Measurements from ENCODE around the gene ULBP1.

DNA sequence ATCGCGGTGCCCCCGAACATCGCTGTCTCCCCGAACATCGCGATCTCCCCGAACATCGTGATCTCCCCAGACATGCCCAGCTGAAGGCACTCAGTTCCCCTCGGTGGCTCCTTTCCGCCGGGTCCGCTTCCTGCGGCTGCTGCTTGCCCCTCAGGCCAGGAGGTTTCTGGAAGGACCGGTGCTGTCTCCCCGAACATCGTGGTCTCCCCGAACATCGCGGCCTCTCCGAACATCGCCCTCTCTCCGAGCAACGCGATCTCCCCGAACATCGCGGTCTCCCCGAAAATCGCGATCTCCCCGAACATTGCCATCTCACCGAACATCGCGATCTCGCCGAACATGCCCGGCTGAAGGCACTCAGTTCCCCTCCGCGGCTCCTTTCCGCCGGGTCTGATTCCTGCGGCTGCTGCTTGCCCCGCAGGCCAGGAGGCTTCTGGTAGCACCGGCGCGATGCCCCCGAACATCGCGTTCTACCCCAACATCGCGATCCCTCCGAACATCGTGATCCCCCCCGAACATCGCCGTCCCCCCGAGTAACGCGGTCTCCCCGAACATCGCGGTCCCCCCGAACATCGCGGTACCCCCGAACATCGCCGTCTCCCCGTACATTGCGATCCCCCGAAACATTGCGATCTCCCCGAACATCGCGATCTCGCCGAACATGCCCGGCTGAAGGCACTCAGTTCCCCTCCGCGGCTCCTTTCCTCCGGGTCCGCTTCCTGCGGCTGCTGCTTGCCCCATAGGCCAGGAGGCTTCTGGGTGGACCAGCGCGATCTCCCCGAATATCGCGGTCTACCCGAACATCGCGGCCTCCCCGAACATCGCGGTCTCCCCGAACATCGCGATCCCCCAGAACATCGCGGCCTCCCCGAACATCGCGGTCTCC lies 808 bp downstream of the ULBP1 start:
- TF ChIP-seq POLR2AphosphoS5 (IDR thresholded peaks at IDR 0.05) (no peak), POLR2A (IDR thresholded peaks at IDR 0.05) (no peak), EP300 (IDR thresholded peaks at IDR 0.05; ENCODE audit: low read depth) (no peak)
- TF ChIP-seq, protein P1, sequence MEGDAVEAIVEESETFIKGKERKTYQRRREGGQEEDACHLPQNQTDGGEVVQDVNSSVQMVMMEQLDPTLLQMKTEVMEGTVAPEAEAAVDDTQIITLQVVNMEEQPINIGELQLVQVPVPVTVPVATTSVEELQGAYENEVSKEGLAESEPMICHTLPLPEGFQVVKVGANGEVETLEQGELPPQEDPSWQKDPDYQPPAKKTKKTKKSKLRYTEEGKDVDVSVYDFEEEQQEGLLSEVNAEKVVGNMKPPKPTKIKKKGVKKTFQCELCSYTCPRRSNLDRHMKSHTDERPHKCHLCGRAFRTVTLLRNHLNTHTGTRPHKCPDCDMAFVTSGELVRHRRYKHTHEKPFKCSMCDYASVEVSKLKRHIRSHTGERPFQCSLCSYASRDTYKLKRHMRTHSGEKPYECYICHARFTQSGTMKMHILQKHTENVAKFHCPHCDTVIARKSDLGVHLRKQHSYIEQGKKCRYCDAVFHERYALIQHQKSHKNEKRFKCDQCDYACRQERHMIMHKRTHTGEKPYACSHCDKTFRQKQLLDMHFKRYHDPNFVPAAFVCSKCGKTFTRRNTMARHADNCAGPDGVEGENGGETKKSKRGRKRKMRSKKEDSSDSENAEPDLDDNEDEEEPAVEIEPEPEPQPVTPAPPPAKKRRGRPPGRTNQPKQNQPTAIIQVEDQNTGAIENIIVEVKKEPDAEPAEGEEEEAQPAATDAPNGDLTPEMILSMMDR (IDR thresholded peaks at IDR 0.05) = no peak

Measured in transverse colon (tissue), 4 donors.